Tibial artery (tissue), 4 donors: ENCODE results near the gene PLA2G4C.

Experiments
- DNase-seq, 2 donors: peaks; one replicate each; pipeline ENCODE4 v3.0.0-alpha.2; 2019
- H3K27ac ChIP-seq, 2 donors: fragments of 200-600 bp; sonication (generic) in 1 of 2; 1 replicate in 1 of 2; 2 replicates in 1 of 2; pipeline ENCODE4 v1.5.1; 2018 to 2019; ENCODE audit warnings: mild to moderate bottlenecking in 1 of 2
- H3K27me3 ChIP-seq, 2 donors: fragments of 200-600 bp; sonication (generic) in 1 of 2; one replicate each; pipeline versions ENCODE4 v1.5.1 to v1.6.0; 2016 to 2019
- H3K36me3 ChIP-seq, 3 donors: fragments of 200-600 bp; sonication (generic) in 2 of 3; one replicate each; pipeline ENCODE4 v1.5.1; 2016 to 2019; ENCODE audit warnings: mild to moderate bottlenecking in 2 of 3
- H3K4me1 ChIP-seq, 4 donors: fragments of 200-600 bp; sonication (generic) in 2 of 4; 1 replicate in 3 of 4; 2 replicates in 1 of 4; pipeline ENCODE4 v1.5.1; 2016 to 2019
- H3K4me3 ChIP-seq, 2 donors: fragments of 200-600 bp; sonication (generic) in 1 of 2; 1 replicate in 1 of 2; 2 replicates in 1 of 2; pipeline ENCODE4 v1.5.1; 2018 to 2019; ENCODE audit warnings: mild to moderate bottlenecking in 2 of 2
- H3K9me3 ChIP-seq, 3 donors: fragments of 200-600 bp; sonication (generic) in 1 of 3; one replicate each; pipeline ENCODE4 v1.5.1; 2016 to 2019
- CTCF ChIP-seq, 2 experiments: fragments of 200-600 bp in 1 of 2; fragments of 450-650 bp in 1 of 2; IDR thresholded peaks; one replicate each; pipeline ENCODE4 v1.5.1; 2017 to 2019; ENCODE audit warnings: antibody characterized with exemption in 2 of 2, mild to moderate bottlenecking in 1 of 2, moderate library complexity in 1 of 2
- intact Hi-C: fragments of 100-400 bp; cut with DNase I; formaldehyde crosslinking; loops from one replicate; pipeline ENCODE4 v1.15.0; 2023; ENCODE audit warnings: low total_unique reads

The PLA2G4C gene

GRCh38 chr19:48030073-48030472 is 80.5 kb downstream of the PLA2G4C start:
- H3K27me3 ChIP-seq = peaks cover 0 to 27% of the 10 kb centered on the region in 2 donors
- no peak overlapping the region for H3K27ac ChIP-seq
- no peak for DNase-seq
- no peaks in the 10 kb centered on the region for H3K4me1 ChIP-seq
- TF ChIP-seq CTCF (IDR thresholded peaks at IDR 0.05) = no peak
- no peaks in the 10 kb centered on the region for H3K9me3 ChIP-seq
- no peak overlapping the region for H3K4me3 ChIP-seq
- H3K36me3 ChIP-seq = no peaks in the 10 kb centered on the region
- intact Hi-C loops = no loop called here

- TF ChIP-seq CTCF (IDR thresholded peaks at IDR 0.05) = no peak
- Histone ChIP-seq H3K4me3 (no peak overlapping the region), H3K27me3 (peaks cover 0 to 27% of the 10 kb centered on the region in 2 donors), H3K27ac (no peak overlapping the region), H3K4me1 (no peaks in the 10 kb centered on the region), H3K9me3 (no peaks in the 10 kb centered on the region), H3K36me3 (no peaks in the 10 kb centered on the region)
- intact Hi-C loops = no loop called here
- no peak for DNase-seq
Measured at GRCh38 chr19:48029431-48029830, 81.2 kb downstream of the PLA2G4C start.

- no peak overlapping the region for H3K27ac ChIP-seq
- no peak for TF ChIP-seq CTCF (IDR thresholded peaks at IDR 0.05)
- H3K4me1 ChIP-seq = no peaks in the 10 kb centered on the region
- no peaks in the 10 kb centered on the region for H3K9me3 ChIP-seq
- H3K36me3 ChIP-seq = no peaks in the 10 kb centered on the region
- DNase-seq = no peak
- intact Hi-C loops = no loop called here
- no peak overlapping the region for H3K4me3 ChIP-seq
- H3K27me3 ChIP-seq = peaks cover 0 to 16% of the 10 kb centered on the region in 2 donors
Measured at GRCh38 chr19:48025480-48025879, 85.1 kb downstream of the PLA2G4C start.

- Histone ChIP-seq H3K4me1 (no peaks in the 10 kb centered on the region), H3K9me3 (no peaks in the 10 kb centered on the region), H3K27me3 (peaks cover 0 to 7% of the 10 kb centered on the region in 2 donors), H3K4me3 (no peak overlapping the region), H3K27ac (no peak overlapping the region), H3K36me3 (no peaks in the 10 kb centered on the region)
- DNase-seq = no peak
- no peak for TF ChIP-seq CTCF (IDR thresholded peaks at IDR 0.05)
- intact Hi-C loops = no loop called here
Measured at GRCh38 chr19:48023518-48023917, 87.1 kb downstream of the PLA2G4C start.

- no peak for DNase-seq
- no peaks in the 10 kb centered on the region for H3K9me3 ChIP-seq
- H3K36me3 ChIP-seq = no peaks in the 10 kb centered on the region
- H3K4me3 ChIP-seq = no peak overlapping the region
- no peak overlapping the region for H3K27ac ChIP-seq
- intact Hi-C loops = no loop called here
- no peaks in the 10 kb centered on the region for H3K4me1 ChIP-seq
- H3K27me3 ChIP-seq = peaks cover 0 to 7% of the 10 kb centered on the region in 2 donors
- TF ChIP-seq CTCF (IDR thresholded peaks at IDR 0.05) = no peak
Measured at GRCh38 chr19:48023011-48023410, 87.6 kb downstream of the PLA2G4C start.

- no peak for DNase-seq
- no peaks in the 10 kb centered on the region for H3K9me3 ChIP-seq
- no peaks in the 10 kb centered on the region for H3K4me1 ChIP-seq
- no peak overlapping the region for H3K27ac ChIP-seq
- intact Hi-C loops = no loop called here
- H3K4me3 ChIP-seq = no peak overlapping the region
- H3K27me3 ChIP-seq = peaks cover 0 to 8% of the 10 kb centered on the region in 2 donors
- no peaks in the 10 kb centered on the region for H3K36me3 ChIP-seq
- TF ChIP-seq CTCF (IDR thresholded peaks at IDR 0.05) = no peak
Measured at GRCh38 chr19:48020686-48021085, 89.9 kb downstream of the PLA2G4C start.
